Measurements from ENCODE around the gene CPOX.

CPOX gene

DNA sequence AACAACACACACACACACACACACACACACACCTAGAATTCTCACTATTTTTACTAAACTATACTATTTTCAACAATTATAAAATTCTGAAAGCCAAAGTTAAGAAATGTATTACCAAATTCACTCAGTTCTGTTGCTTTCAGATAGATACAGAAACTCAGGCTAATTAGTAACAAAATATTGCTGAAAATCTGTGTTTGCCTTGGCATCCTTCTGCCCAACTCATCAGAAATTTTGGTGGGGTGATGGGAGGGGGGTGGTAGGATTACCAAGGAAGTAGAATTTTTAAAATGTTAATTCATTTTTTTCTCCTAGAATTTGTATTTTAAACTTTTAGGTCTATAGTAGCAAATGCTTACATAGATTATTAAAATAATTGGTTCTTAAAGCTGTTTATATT, 2.7 kb upstream of the CPOX start:
- no peak for DNase-seq (ENCODE audit: low read depth in 2 of 2)

DNA sequence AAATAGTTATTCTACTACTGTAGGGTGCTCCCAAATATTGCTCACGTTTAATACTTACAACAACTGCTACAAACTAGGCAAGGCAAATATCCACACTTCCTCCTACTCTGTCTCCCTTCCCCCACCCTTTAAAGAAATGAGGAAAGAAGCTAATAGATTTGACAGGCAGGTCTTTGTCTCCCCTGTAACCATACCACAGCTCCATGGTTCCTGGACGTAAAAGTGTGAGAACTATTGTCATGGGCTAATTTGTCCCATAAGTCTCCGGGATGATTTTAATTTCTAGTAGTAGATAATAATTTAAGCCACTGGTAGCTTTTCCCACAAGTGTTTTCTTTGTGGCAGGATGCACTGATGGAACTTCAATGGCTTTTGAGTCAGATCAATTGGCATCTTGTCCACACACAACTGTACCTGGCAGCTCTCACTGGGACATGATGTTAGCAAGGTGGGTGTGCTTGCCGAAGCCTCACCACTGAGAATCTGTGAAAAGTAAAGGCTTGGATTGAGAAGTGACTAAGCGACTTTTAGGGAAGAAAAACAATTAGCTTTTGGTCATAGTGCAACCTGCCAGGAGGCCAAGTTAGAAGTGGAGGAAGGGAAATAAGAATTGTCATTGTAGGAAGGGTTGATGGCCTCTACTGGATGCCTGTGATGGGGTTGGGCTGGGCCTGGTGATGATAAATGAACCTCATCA, 1.4 kb upstream of the CPOX start:
- DNase-seq (ENCODE audit: low read depth in 2 of 2): no peak

DNA sequence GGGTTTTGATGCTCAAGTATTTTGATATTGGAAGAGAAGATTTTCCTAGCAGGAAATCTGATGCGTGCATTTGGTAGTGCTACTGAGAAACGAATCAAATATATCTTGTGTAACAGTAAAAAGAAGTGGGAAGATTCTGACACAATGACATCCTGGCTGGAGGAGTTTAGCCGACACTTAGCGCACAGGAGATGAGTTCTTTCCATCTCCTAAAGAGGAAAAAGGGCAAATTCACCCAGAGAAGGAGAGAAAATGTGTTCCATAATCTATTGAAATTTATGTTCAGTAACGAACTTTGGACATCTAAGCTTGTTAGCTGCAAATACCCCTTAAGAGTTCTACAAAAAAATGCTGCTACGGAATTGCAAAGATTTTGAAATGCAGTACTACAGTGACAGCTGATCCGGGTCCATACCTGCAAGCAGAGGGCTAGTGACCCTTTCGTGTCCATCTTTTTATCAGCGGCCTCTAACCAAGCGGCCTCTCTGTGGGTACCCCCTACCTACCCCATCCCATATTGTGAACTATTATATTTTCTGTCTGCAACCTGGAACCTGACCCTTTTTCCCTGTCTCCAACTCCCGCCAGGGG, 971 bp downstream of the CPOX start:
- no peak for DNase-seq (ENCODE audit: low read depth in 2 of 2)

DNA sequence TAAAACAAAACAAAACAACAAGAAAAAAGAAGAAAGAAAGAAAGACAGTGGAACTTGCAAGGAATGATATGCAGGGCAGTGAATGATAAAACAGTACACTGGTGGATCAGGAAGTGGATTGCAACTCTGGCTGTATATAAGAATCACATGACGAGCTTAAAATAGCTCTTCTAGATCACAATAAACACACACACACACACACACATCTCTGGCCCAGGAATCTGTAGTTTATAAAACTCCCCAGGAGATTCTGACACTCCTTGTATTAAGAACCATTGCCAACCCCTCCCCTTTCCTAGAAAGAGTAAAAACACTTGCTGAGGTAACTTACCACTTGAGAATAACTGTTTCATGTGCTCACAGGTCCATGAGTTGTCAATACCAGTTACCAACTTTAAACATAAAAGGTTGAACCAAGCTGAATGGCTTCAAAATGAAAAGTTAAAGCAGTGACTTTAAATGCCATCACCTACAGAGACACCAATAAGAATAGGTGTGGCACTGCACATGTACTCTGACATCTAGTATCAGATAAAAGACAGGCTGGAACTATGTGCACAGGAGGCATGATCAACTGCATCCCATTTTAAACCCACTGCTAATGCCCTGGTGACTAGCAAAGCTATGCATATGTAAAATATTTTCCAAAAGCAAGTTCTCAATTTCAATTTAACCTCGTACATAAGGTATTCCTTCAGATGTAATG, 3.9 kb downstream of the CPOX start:
- DNase-seq (ENCODE audit: low read depth in 2 of 2): no peak

DNA sequence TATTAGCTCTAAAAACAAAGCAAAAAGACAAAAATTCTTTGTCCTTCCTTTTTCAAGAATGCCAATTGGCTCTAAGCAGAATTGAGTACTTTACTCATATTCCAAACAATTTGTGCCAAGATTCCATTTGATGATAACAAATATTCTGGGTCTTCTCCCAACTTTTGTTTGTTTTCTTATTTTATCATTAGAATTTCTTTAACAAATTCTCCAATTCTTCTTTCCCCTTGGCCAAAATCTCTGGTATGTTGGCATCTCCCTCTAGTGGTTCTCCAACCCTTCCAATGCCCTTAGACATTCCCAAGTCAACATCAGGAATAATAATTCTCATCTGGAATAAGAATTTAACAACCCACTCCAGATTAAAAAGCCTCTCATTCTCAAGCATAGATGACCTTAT, 5.3 kb downstream of the CPOX start:
- DNase-seq (ENCODE audit: low read depth in 2 of 2): no peak

DNA sequence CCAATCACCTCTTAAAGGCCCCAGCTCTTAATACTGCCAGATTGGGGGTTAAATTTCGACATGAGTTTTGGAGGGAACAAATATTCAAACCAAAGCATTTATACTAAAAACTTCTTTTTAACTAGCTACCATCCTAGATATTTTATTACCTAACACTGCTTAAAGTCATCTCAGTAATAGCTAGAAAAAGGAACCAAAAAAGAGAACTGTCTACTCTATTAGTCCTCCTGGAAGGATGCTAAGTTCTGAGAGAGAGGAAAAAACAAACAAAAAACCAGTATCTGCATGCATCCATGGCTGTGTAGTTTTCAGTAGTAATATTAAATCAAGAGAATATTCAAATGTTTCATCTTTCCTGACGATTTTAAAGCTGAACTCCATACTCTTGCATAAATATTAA, 5.8 kb downstream of the CPOX start:
- no peak for DNase-seq (ENCODE audit: low read depth in 2 of 2)

DNA sequence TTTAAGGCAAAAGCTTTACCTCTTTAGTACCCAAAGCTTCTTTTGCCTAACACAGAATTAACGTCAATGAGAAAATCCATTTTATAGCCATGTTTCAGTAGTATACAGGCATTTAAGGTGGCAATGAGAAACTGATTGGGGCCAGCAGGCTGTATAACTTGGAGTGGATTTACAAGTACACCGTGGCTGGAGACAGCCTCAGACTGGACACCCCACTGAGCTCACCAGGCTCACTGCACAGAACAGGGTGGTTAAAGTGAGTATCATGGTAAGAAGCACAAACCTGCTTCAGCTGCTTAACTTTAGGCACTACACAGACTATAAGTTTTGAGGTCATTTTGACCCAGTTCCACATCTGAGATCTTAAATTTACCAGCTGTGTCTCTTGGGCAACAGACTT, 8.9 kb downstream of the CPOX start:
- DNase-seq (ENCODE audit: low read depth in 2 of 2): no peak

DNA sequence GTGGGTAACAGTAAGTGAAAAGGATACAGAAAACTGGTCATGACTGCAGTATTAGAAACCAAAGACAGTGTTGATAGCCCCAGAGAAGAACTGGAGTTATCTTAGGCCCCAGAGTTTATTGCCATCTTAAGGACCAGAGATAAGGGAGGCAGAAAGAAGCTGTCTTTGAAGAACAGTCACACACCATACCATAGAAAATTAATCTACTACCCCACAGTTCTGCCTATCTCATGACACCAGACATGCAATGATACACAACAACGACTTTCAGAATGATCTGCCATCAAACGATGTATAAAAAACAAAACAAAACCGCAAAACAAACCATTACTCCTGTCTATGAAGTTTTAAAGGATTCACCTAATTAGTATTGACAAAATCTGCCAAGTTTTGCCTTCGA, 9.6 kb downstream of the CPOX start:
- DNase-seq (ENCODE audit: low read depth in 2 of 2): no peak

DNA sequence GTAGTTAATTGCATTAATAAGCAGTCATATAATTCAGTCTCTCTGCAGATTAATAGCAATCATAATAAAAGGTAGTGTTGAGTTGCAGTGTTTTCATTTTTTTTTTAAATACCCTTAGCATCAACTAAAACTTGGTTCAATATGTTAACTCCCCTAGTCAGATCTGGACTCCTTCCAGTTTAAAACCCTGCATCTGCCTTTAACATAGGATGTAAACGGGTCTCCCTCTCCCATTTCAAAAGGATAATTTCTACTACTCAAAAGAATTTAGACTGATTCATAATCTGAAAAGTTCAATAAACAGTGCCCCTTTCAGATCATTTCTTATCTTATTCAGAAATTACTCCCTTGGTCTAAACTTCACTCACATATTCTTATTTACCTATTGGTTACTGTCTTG, 11.4 kb downstream of the CPOX start:
- no peak for DNase-seq (ENCODE audit: low read depth in 2 of 2)

DNA sequence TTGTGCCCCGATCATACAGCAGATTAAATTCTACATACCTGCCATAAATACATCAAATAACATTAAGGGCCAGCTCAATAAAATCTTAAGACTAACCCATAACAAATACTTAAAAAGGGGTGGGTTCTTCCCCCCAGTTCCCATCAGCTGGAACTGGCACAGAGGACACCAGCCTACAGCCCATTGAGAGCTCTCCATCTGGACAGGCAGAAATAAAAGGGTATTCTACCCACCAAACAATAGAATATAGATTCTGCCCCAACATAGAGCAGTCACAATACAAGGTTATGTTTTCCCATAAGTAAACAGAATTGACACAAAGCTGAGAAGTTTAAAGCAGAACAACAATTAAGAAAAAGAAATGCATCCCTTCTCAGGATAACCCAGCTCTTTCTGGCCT, 11.9 kb downstream of the CPOX start:
- no peak for DNase-seq (ENCODE audit: low read depth in 2 of 2)

DNA sequence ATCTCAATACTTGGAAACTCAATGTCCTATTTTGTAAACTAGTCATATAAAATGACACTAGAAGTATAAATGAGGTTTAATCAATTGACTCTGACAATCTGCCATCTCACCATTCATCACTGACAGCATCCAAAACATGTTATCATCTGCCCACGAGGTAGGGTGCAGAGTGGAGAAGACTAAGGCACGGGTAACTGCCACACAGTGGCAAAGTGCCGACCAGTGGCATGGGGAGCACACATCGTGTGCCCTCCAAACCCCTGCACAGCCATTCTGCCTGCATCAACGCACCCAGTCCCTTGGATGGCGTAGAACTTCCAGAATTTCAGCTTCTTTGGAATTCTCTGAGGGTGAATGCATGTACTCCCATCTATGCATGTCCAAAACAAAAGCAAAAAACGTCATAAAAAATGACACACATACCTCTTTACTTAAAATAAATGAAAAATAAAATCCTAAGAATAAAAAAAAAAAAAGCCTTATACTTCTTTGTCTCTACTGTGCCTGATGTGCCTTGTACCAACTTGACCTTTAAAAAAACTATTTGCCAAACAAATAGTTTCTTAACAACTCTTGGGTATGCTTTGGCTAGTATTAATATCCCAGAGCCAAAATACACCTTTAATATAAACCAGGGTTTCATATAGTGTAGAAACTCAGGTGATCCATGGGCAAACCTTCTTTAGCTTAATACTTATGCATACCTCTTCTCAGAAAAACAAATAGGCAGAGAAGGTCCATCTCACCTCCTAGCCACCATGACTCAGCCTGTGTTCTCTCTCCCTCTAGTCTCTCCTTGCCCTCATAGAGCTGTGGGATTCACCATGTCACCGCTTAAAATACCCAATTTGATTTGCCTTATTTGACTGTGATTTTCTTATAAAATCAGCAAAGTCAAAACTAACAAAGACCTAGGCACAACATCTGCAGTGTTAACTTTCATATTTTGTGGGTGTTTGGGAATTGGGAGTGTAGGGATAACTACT, 12.7 kb downstream of the CPOX start:
- DNase-seq (ENCODE audit: low read depth in 2 of 2): no peak

DNA sequence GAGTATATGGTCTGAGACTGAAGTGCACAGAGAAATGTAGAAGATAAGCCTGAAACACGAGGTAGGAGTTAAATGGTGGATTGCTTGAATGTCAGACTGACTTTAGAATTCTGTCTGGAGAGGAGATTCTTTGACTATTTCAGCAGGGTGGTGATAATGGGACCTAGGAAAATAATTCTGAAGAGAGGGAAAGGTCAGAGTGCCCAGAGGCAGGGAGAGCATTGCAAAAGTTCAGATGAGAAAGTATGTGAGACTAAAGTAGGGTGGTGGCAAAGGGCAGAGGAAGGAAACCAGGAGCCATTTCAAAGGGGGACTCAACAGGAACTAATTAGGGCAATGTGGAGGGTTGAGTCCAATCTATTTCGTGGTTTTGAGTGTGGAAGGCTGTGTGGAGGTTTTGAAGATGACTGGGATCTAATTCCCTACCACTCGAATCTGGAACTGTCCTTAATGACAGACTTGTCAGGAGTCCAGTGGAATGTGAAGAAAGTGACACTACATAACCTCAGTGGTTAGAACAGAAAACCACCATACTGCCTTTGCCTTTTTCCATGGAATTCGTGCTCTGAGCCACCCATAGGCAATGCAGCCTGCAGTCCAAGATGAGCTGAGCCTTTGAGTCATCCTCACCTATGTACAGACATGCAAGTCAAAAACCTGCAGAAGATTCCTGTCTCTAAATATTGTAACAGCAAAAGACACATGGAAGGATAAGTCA, 16.1 kb downstream of the CPOX start:
- no peak for DNase-seq (ENCODE audit: low read depth in 2 of 2)

DNA sequence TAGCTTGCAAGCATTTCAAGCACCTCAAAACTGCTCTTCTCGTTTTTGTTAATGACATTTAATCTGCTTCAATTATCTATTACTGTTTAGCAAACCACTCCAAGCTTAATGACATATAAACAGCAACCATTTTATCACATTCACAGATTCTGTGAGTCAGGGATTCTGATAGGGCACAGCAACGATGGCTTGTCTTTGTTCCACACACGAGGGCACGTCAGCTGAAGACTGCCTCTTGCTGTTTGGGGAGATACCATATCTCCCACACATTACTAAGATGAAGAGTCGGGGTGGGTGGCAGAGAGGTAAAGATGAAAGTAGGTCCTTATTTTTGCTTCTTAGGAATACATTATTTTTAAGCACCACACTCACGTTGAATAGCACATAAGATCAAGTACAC, 19.3 kb downstream of the CPOX start:
- no peak for DNase-seq (ENCODE audit: low read depth in 2 of 2)

DNA sequence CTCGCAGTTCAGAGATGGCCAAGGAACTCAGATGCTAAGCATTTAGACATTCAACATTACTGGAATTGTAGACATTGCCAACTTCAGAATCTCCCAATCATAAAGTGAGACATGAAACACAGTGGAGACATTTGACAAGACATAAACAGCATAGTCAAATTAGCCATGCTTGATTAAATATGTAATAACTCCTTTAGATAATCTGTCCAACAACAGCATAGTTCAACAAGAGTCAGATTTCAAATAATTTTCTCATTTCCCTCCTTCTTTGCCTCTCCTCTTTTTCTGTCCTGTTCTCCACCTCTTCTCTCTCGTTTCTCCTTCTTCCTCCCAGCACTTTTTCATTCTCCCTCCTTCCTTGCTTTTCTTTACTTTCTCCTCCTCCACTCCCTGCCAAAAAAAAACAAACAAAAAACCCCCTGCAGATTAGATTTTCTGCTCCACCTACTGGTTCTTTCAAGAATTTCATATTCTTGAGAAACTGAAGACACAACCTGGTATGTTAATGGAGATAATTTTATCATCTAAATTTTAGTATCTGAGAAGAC, 20.2 kb downstream of the CPOX start:
- DNase-seq (ENCODE audit: low read depth in 2 of 2): no peak

DNA sequence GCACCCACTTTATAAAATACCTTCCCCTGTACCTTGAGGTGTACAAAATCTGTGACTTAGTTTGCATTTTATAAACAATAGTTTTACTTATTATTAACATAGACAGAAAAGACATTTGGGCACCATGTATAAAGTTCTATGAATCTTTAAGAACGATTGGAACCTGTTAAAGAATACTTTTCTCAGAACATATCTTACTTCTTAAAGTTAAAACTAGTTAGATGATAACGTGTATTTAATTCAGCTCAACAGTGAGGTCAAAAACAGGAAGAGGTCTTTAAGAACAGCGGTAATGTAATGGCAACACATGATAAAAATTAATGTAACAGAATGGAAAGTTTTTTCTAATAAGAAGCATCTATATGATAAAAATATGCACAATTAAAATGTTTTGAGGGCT, 25.0 kb downstream of the CPOX start:
- DNase-seq (ENCODE audit: low read depth in 2 of 2): no peak

DNA sequence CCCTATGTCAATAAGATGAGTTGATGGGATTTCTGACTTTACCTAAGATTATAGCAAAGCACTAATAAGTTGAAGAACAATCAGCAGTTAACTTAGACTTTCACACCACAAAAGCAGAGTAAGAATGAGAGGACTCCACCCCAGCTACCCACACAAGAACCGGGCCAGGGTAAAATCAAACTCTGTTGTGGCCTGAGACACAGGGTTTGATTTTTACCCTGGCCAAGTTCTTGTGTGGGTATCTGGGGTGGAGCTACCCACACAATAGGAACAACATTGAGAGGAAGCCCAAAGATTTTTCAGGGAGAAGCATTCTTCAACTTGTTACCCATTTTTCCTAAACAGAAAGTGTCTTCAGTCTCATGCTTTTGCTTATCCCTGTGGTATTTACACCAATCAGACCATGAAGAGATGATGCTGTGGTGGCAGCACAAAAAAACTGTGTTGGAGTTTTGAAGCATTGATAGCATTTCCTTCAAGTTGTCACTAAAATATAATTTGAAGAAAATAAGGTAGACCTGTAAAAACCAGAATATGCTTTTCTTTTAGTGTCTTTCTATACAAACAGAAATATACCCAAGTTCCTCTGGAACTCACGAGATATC, 25.6 kb downstream of the CPOX start:
- DNase-seq (ENCODE audit: low read depth in 2 of 2): no peak

DNA sequence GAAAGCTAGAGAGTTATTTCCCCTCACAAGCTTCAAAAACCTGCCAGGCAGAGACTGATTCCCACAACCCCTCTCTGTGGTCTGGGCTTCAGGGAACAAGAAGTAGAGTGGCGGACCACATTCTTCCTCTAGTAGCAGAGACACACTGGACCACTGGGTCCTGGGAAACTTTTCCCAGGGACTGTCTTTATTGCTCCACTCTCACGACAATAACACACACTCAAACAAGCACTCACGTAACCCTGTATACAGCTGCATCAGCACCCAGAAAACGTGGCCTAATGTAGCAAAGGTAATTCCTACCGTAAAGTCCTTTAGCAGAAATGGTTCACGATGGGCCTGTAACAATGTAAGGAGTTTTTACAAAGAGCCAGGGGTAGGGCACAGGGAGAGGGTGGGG, 27.6 kb downstream of the CPOX start:
- no peak for DNase-seq (ENCODE audit: low read depth in 2 of 2)

DNA sequence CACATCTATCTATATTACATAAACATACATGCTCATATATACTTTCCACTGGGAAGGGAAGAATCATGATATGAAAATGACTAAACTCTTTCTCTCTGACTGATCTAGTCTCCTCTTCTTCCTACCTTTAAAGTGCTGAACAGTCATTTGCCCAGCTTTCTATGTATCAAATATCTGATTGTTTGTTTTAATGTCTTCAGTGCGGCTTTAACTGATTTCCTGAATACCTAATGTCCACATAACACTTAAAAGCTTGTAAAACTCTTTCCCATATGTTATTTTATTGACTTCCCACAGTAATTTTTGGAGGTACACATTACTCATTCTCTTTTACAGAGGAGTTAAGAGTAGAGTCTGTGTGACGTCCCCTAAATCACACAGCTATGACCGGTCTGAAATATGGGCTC, 28.2 kb downstream of the CPOX start:
- no peak for DNase-seq (ENCODE audit: low read depth in 2 of 2)

DNA sequence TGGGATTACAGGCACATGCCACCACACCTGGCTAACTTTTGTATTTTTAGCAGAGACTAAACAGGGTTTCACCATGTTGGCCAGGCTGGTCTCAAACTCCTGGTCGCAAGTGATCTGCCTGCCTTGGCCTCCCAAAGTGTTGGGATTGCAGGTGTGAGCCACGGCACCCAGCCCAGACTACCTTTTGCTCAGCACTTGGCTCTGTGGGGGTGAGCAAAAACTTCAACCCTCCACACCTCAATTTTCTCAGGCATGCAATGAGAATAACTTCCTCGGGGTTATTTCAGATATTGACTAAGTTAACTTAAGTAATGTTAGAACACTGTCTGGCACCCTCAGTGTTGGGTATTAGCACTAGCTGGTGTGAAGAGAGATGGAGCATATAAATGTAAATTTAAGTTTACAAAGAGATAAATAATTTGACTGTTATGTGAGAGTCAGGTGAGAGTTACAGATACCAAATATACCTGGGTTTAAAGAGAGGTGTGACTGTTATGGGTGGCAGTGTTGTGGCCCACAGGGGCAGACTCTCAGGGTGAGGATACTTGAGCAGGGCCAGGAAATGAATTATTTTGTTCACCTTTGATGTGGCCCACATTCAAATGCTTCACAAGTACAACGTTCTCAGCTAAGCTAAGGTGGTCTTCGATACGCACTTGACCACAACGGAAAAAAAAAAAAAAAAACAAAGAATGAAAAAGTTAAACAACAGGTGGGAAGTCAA, 29.0 kb downstream of the CPOX start:
- DNase-seq (ENCODE audit: low read depth in 2 of 2): no peak

DNA sequence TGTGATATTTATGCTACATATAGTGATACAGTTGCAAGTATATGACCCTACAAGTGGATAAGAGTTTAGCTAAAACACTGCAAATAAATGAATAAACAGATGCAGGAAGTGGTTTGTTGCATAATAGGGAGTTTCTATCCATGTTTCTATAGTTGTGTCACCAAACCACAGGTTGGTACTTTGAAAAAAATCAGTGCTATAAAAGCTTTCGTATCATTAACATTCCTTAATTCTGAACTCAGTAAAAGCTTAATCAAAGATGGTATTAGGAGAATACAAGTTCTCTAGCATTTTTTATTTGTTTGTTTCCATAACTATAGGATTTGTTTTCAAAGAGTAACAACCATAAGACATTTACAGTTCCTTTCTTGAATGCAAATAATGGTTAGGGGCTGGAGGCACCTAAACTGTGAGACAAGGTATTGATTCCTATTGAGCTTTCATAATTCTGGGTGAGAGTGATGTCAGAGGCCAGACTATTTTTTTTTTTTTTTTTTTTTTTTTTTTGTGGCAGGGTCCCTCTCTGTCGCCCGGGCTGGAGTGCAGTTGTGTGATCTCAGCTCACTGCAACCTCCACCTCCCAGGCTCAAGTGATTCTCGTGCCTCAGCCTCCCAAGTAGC, 29.6 kb downstream of the CPOX start:
- DNase-seq (ENCODE audit: low read depth in 2 of 2): no peak
